ENCODE measurements around the gene ARFIP1. TPM values are rescaled to one million over a fixed set of nuclear protein-coding genes. Genes with fewer than 3 reads are reported as not detected.

Gene ARFIP1
- total and polyA plus RNA-seq, 9 of the 15 experiments (the other 6 are each of a cell fraction or from before 2014, with no cell fraction given), result 14.1 to 25.1 (median 20.9) TPM

- TF ChIP-seq, protein P1, sequence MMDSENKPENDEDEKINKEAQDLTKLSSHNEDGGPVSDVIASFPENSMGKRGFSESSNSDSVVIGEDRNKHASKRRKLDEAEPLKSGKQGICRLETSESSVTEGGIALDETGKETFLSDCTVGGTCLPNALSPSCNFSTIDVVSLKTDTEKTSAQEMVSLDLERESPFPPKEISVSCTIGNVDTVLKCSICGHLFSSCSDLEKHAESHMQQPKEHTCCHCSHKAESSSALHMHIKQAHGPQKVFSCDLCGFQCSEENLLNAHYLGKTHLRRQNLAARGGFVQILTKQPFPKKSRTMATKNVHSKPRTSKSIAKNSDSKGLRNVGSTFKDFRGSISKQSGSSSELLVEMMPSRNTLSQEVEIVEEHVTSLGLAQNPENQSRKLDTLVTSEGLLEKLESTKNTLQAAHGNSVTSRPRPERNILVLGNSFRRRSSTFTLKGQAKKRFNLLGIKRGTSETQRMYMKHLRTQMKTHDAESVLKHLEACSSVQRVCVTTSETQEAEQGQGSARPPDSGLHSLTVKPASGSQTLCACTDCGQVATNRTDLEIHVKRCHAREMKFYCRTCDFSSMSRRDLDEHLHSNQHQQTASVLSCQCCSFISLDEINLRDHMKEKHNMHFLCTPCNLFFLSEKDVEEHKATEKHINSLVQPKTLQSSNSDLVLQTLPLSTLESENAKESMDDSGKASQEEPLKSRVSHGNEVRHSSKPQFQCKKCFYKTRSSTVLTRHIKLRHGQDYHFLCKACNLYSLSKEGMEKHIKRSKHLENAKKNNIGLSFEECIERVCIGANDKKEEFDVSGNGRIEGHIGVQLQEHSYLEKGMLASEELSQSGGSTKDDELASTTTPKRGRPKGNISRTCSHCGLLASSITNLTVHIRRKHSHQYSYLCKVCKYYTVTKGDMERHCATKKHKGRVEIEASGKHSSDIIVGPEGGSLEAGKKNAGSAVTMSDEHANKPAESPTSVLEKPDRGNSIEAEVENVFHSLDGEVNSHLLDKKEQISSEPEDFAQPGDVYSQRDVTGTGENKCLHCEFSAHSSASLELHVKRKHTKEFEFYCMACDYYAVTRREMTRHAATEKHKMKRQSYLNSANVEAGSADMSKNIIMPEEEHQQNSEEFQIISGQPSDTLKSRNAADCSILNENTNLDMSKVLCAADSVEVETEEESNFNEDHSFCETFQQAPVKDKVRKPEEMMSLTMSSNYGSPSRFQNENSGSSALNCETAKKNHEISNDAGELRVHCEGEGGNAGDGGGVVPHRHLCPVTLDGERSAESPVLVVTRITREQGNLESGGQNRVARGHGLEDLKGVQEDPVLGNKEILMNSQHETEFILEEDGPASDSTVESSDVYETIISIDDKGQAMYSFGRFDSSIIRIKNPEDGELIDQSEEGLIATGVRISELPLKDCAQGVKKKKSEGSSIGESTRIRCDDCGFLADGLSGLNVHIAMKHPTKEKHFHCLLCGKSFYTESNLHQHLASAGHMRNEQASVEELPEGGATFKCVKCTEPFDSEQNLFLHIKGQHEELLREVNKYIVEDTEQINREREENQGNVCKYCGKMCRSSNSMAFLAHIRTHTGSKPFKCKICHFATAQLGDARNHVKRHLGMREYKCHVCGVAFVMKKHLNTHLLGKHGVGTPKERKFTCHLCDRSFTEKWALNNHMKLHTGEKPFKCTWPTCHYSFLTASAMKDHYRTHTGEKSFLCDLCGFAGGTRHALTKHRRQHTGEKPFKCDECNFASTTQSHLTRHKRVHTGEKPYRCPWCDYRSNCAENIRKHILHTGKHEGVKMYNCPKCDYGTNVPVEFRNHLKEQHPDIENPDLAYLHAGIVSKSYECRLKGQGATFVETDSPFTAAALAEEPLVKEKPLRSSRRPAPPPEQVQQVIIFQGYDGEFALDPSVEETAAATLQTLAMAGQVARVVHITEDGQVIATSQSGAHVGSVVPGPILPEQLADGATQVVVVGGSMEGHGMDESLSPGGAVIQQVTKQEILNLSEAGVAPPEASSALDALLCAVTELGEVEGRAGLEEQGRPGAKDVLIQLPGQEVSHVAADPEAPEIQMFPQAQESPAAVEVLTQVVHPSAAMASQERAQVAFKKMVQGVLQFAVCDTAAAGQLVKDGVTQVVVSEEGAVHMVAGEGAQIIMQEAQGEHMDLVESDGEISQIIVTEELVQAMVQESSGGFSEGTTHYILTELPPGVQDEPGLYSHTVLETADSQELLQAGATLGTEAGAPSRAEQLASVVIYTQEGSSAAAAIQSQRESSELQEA (IDR thresholded peaks at IDR 0.05; ENCODE audit: low read depth), result no peak
- TF ChIP-seq LEF1 (IDR thresholded peaks at IDR 0.05) (no peak), SIRT6 (IDR thresholded peaks at IDR 0.05; ENCODE audit: low read depth, low read length) (no peak), SOX6 (IDR thresholded peaks at IDR 0.05) (no peak), SMAD4 (CRISPR knock-in tag; conservative IDR thresholded peaks at IDR 0.05) (no peak), ZNF133 (CRISPR knock-in tag; IDR thresholded peaks at IDR 0.05) (no peak), POLR2B (IDR thresholded peaks at IDR 0.05; ENCODE audit: low read depth, partially characterized antibody) (no peak)
Observed at GRCh38 chr4:152748619-152749018, 31.1 kb upstream of the ARFIP1 start (continued).
